HepG2 (cell line): ENCODE measurements around the gene MCRS1. TPM values are rescaled to one million over a fixed set of nuclear protein-coding genes. Genes with fewer than 3 reads are reported as not detected.

Source experiments
- CBX1 ChIP-seq: IDR thresholded peaks from one replicate; pipeline ENCODE4 v1.6.1; 2016; ENCODE audit warnings: antibody characterized with exemption, low read depth
- CC2D1A ChIP-seq: sonication (generic); formaldehyde crosslinking; IDR thresholded peaks from 2 replicates; pipeline ENCODE4 v1.8.1; 2023; ENCODE audit warnings: mild to moderate bottlenecking, missing genetic modification reagents
- GZF1 ChIP-seq: sonication (generic); formaldehyde crosslinking; IDR thresholded peaks from 2 replicates; pipeline ENCODE4 v1.5.1; 2020; ENCODE audit warnings: mild to moderate bottlenecking, missing genetic modification reagents
- HNRNPL ChIP-seq: fragments of 200-400 bp; formaldehyde crosslinking; IDR thresholded peaks from 2 replicates; pipeline ENCODE4 v1.6.1; 2017; ENCODE audit warnings: mild to moderate bottlenecking, low read depth, low read length
- HNRNPUL1 ChIP-seq: fragments of 200-400 bp; formaldehyde crosslinking; IDR thresholded peaks from 2 replicates; pipeline ENCODE4 v1.6.1; 2017; ENCODE audit warnings: low read depth, mild to moderate bottlenecking, low read length, moderate library complexity
- MAZ ChIP-seq, 2 experiments: sonication (generic) in 1 of 2; formaldehyde crosslinking in 1 of 2; IDR thresholded peaks; 2 replicates each; pipeline versions ENCODE4 v1.5.0 to v1.6.1; 2012 to 2020; ENCODE audit warnings: low read depth in 2 of 2, mild to moderate bottlenecking in 2 of 2, borderline replicate concordance in 1 of 2, improper control_type of control experiment in 1 of 2, low read length in 1 of 2, missing genetic modification reagents in 1 of 2, moderate library complexity in 1 of 2
- MBD4 ChIP-seq: IDR thresholded peaks from 2 replicates; pipeline ENCODE4 v1.6.1; 2012; ENCODE audit warnings: low read length, inconsistent platforms, borderline replicate concordance
- NCOA2 ChIP-seq: sonication (generic); formaldehyde crosslinking; IDR thresholded peaks from 2 replicates; pipeline ENCODE4 v1.8.0; 2022; ENCODE audit warnings: inconsistent platforms
- NFYB ChIP-seq: sonication (generic); formaldehyde crosslinking; IDR thresholded peaks from 2 replicates; pipeline ENCODE4 v1.4.0; 2020; ENCODE audit warnings: missing genetic modification reagents
- RAD21 ChIP-seq: fragments of 450-650 bp; formaldehyde crosslinking; IDR thresholded peaks from 2 replicates; pipeline ENCODE4 v1.5.0; 2020; ENCODE audit warnings: mild to moderate bottlenecking
- RBFOX2 ChIP-seq: fragments of 200-400 bp; formaldehyde crosslinking; IDR thresholded peaks from 2 replicates; pipeline ENCODE4 v1.6.1; 2017; ENCODE audit warnings: low read depth, mild to moderate bottlenecking, low read length
- RFX1 ChIP-seq: fragments of 450-650 bp; IDR thresholded peaks from 2 replicates; pipeline ENCODE4 v1.6.1; 2017
- THAP9 ChIP-seq: sonication (generic); formaldehyde crosslinking; IDR thresholded peaks from 2 replicates; pipeline ENCODE4; 2020; ENCODE audit warnings: missing genetic modification reagents, mild to moderate bottlenecking, borderline replicate concordance
- ZFP41 ChIP-seq: sonication (generic); formaldehyde crosslinking; IDR thresholded peaks from 2 replicates; pipeline ENCODE4 v1.4.0; 2020; ENCODE audit warnings: mild to moderate bottlenecking, missing genetic modification reagents, borderline replicate concordance
- ZMYM2 ChIP-seq: sonication (generic); formaldehyde crosslinking; IDR thresholded peaks from 2 replicates; pipeline ENCODE4 v1.8.0; 2022; ENCODE audit warnings: mild to moderate bottlenecking, missing genetic modification reagents
- ZNF10 ChIP-seq: sonication (generic); formaldehyde crosslinking; IDR thresholded peaks from 2 replicates; pipeline ENCODE4 v1.4.0; 2020; ENCODE audit warnings: mild to moderate bottlenecking, low read depth, missing genetic modification reagents, borderline replicate concordance
- ZNF496 ChIP-seq: sonication (generic); formaldehyde crosslinking; IDR thresholded peaks from 2 replicates; pipeline ENCODE4 v1.8.1; 2023; ENCODE audit warnings: mild to moderate bottlenecking, moderate library complexity, missing genetic modification reagents; ENCODE audit not compliant: insufficient replicate concordance
- ZNF564 ChIP-seq: sonication (generic); formaldehyde crosslinking; IDR thresholded peaks from 2 replicates; pipeline ENCODE4 v1.8.1; 2023; ENCODE audit warnings: mild to moderate bottlenecking, missing genetic modification reagents
- ZNF713 ChIP-seq: sonication (generic); formaldehyde crosslinking; IDR thresholded peaks from 2 replicates; pipeline ENCODE4 v1.4.0; 2020; ENCODE audit warnings: mild to moderate bottlenecking, missing genetic modification reagents
- ZNF749 ChIP-seq: sonication (generic); formaldehyde crosslinking; IDR thresholded peaks from 2 replicates; pipeline ENCODE4 v1.8.0; 2022; ENCODE audit warnings: mild to moderate bottlenecking, missing genetic modification reagents, moderate library complexity, borderline replicate concordance
- ZNF766 ChIP-seq: sonication (generic); formaldehyde crosslinking; IDR thresholded peaks from 2 replicates; pipeline ENCODE4 v1.5.0; 2020; ENCODE audit warnings: missing genetic modification reagents, borderline replicate concordance
- polyA plus RNA-seq, 8 experiments: library from polyadenylated mRNA; depleted of rRNA in 3 of 8; stranded (reverse) in 7 of 8; unstranded in 1 of 8; fragments of >200 nt; fragmentation: Illumina TruSeq in 4 of 8; extraction: Trizol in 4 of 8; gene quantifications; 2 replicates each; pipeline versions ENCODE4 v1.2.1 to v1.2.3, GENCODE V29; 2011 to 2016; ENCODE audit warnings: low read depth in 4 of 8, missing spikeins in 1 of 8, mixed read lengths in 1 of 8; ENCODE audit not compliant: insufficient read depth in 1 of 8
- total RNA-seq, 5 experiments: library from RNA; depleted of rRNA; stranded (reverse); fragments of >200 nt; fragmentation: Illumina TruSeq; extraction: Trizol; gene quantifications; 2 replicates each; pipeline ENCODE4 v1.2.3, GENCODE V29; 2016; ENCODE audit warnings: low read depth in 1 of 5
- TF ChIP-seq, protein P1 (sequence below): sonication (generic); formaldehyde crosslinking; IDR thresholded peaks from 2 replicates; pipeline ENCODE4 v1.9.0; 2022; ENCODE audit warnings: low read depth, missing genetic modification reagents

The MCRS1 gene
- total and polyA plus RNA-seq, 2 of the 13 experiments (the other 11 are each of a cell fraction or from before 2014, with no cell fraction given) = 51.0 to 66.3 TPM

- TF ChIP-seq ZNF496 (no peak), NCOA2 (CRISPR knock-in tag) (no peak; the same call in 1 of the 2 replicates), ZMYM2 (no peak), HNRNPL (no peak), GZF1 (CRISPR knock-in tag) (no peak), ZNF564 (CRISPR knock-in tag) (0 out of 2 replicates have a peak, but pooled peaks have one; percentile 29), ZNF766 (CRISPR knock-in tag) (no peak), THAP9 (CRISPR knock-in tag) (peak; percentile 78), RAD21 (CRISPR knock-in tag) (no peak), ZNF10 (no peak), MBD4 (no peak), HNRNPUL1 (no peak), NFYB (peak; percentile 45), ZFP41 (CRISPR knock-in tag) (peak; percentile 89), RFX1 (no peak), ZNF749 (CRISPR knock-in tag) (no peak), CBX1 (no peak), MAZ (IDR thresholded peaks at IDR 0.05; ENCODE audit: borderline replicate concordance, low read depth, low read length) (peak; percentile 58; the same call in 1 of the 2 replicates), MAZ (CRISPR knock-in tag; IDR thresholded peaks at IDR 0.05; ENCODE audit: low read depth) (peak; percentile 66; the same call in 1 of the 2 replicates), RBFOX2 (peak; percentile 84), CC2D1A (CRISPR knock-in tag) (no peak), ZNF713 (0 out of 2 replicates have a peak, but pooled peaks have one; percentile 60)
- TF ChIP-seq, protein P1, sequence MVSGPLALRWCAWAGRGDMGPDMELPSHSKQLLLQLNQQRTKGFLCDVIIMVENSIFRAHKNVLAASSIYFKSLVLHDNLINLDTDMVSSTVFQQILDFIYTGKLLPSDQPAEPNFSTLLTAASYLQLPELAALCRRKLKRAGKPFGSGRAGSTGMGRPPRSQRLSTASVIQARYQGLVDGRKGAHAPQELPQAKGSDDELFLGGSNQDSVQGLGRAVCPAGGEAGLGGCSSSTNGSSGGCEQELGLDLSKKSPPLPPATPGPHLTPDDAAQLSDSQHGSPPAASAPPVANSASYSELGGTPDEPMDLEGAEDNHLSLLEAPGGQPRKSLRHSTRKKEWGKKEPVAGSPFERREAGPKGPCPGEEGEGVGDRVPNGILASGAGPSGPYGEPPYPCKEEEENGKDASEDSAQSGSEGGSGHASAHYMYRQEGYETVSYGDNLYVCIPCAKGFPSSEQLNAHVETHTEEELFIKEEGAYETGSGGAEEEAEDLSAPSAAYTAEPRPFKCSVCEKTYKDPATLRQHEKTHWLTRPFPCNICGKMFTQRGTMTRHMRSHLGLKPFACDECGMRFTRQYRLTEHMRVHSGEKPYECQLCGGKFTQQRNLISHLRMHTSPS = no peak
These were observed at the start of gene MCRS1 (continued) for GRCh38 chr12:49567611-49568441.
